Amniotic epithelial cell (primary cell): ENCODE measurements around the gene DNAJC21.
"Not testable (repeated sequence)": the region's sequence is repeated elsewhere in the genome, so short reads cannot be mapped to it uniquely, and the experiment has no call there.

ENCODE experiments used
- DNase-seq: peaks from one replicate; pipeline ENCODE4 v3.0.0-alpha.2; 2010; ENCODE audit warnings: low read depth

DNAJC21 gene

GRCh38 chr5:34929134-34929719 lies at the start of gene DNAJC21:
Gene DNAJC21 (plus strand): TSS chr5:34929559. CDS start chr5:34929820, 261 bp downstream.
- peak; percentile 93 for DNase-seq

- DNase-seq, result no peak
Measured at GRCh38 chr5:34881246-34881645, 48.1 kb upstream of the DNAJC21 start.

- DNase-seq, result no peak
Measured at GRCh38 chr5:34886392-34887119, 42.8 kb upstream of the DNAJC21 start.

- DNase-seq, result no peak
Measured at GRCh38 chr5:34889394-34889793, 40.0 kb upstream of the DNAJC21 start.

- no peak for DNase-seq
Measured at GRCh38 chr5:34891981-34892380, 37.4 kb upstream of the DNAJC21 start.

- DNase-seq, result no peak
Measured at GRCh38 chr5:34892414-34892813, 36.9 kb upstream of the DNAJC21 start.

GRCh38 chr5:34894716-34895115 lies 34.6 kb upstream of the DNAJC21 start:
- DNase-seq, result no peak

- DNase-seq, result peak; percentile 85
Measured at GRCh38 chr5:34895641-34896419, 33.5 kb upstream of the DNAJC21 start.

GRCh38 chr5:34897646-34898045 lies 31.7 kb upstream of the DNAJC21 start:
- no peak for DNase-seq

GRCh38 chr5:34898258-34898895 lies 31.0 kb upstream of the DNAJC21 start:
- peak; percentile 72 for DNase-seq

GRCh38 chr5:34899066-34899465 lies 30.3 kb upstream of the DNAJC21 start:
- DNase-seq, result no peak

GRCh38 chr5:34900652-34901051 lies 28.7 kb upstream of the DNAJC21 start:
- no peak for DNase-seq

- DNase-seq, result no peak
Measured at GRCh38 chr5:34903260-34903659, 26.1 kb upstream of the DNAJC21 start.

GRCh38 chr5:34905564-34905963 lies 23.8 kb upstream of the DNAJC21 start:
- DNase-seq, result no peak

GRCh38 chr5:34913072-34913471 lies 16.3 kb upstream of the DNAJC21 start:
- DNase-seq, result peak; percentile 84

- peak; percentile 83 for DNase-seq
Measured at GRCh38 chr5:34914671-34915138, 14.7 kb upstream of the DNAJC21 start.

GRCh38 chr5:34915139-34915855 lies 14.1 kb upstream of the DNAJC21 start, which contains the start of the genes BRIX1 and RAD1:
Gene BRIX1 (plus strand): TSS chr5:34915711. CDS start chr5:34915739, 28 bp downstream.
Gene RAD1 (minus strand): TSS chr5:34915504. CDS start chr5:34914892, 612 bp downstream.
- peak; percentile 97 for DNase-seq

- no peak for DNase-seq
Measured at GRCh38 chr5:34915856-34916192, 13.5 kb upstream of the DNAJC21 start.

GRCh38 chr5:34916518-34916917 lies 12.8 kb upstream of the DNAJC21 start:
- no peak for DNase-seq

GRCh38 chr5:34918025-34918424 lies 11.3 kb upstream of the DNAJC21 start:
- no peak for DNase-seq

- DNase-seq, result no peak
Measured at GRCh38 chr5:34919077-34919476, 10.3 kb upstream of the DNAJC21 start.

- not testable (repeated sequence) for DNase-seq
Measured at GRCh38 chr5:34923256-34923655, 6.1 kb upstream of the DNAJC21 start.
